ENCODE measurements around the gene TMSB4X. TPM values are rescaled to one million over a fixed set of nuclear protein-coding genes. Genes with fewer than 3 reads are reported as not detected.
A peak's percentile ranks its signal among the peaks of the same experiment; 100 is the strongest.
"Not testable (repeated sequence)": the region's sequence is repeated elsewhere in the genome, so short reads cannot be mapped to it uniquely, and the experiment has no call there.

The TMSB4X gene
- total RNA-seq, 4 donors from 2014 or later, result 435 to 1,751 (median 1,260) TPM

DNA sequence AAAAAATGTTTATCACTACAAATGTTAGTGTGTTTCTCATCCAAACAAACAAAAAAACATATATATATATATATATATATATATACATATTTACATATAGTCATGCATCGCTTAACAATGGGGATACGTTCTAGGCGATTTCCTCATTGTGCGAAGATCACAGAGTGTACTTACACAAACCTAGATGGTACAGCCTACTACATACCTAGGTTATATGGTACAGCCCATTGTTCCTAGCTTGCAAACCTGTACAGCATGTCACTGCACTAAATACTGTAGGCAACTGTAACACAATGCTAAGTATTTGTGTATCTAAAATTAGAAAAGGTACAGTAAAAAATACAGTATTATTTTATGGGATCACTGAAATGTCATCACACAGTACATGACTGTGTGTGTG is 16.4 kb upstream of the TMSB4X start:
- Histone ChIP-seq H3K9me3 (no peaks in the 10 kb centered on the region), H3K36me3 (no peaks in the 10 kb centered on the region), H3K4me1 (peaks cover 0 to 29% (median 13%) of the 10 kb centered on the region in 3 donors), H3K4me3 (no peak overlapping the region), H3K27ac (peak overlapping the region in 1 of 4 donors; percentile 81), H3K27me3 (no peaks in the 10 kb centered on the region)
- intact Hi-C loops (cut with DNase I), result loop anchor here (10.0 kb wide), 1 partner anchor 526 kb away; no protein-coding TSS in a partner anchor
- TF ChIP-seq POLR2A (IDR thresholded peaks at IDR 0.05), result no peak
- TF ChIP-seq, protein P1, sequence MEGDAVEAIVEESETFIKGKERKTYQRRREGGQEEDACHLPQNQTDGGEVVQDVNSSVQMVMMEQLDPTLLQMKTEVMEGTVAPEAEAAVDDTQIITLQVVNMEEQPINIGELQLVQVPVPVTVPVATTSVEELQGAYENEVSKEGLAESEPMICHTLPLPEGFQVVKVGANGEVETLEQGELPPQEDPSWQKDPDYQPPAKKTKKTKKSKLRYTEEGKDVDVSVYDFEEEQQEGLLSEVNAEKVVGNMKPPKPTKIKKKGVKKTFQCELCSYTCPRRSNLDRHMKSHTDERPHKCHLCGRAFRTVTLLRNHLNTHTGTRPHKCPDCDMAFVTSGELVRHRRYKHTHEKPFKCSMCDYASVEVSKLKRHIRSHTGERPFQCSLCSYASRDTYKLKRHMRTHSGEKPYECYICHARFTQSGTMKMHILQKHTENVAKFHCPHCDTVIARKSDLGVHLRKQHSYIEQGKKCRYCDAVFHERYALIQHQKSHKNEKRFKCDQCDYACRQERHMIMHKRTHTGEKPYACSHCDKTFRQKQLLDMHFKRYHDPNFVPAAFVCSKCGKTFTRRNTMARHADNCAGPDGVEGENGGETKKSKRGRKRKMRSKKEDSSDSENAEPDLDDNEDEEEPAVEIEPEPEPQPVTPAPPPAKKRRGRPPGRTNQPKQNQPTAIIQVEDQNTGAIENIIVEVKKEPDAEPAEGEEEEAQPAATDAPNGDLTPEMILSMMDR (IDR thresholded peaks at IDR 0.05), result no peak
- 74 to 77% methylated on average over 4 of the region's 4 CpGs for WGBS, 2 donors
- no peak for DNase-seq

DNA sequence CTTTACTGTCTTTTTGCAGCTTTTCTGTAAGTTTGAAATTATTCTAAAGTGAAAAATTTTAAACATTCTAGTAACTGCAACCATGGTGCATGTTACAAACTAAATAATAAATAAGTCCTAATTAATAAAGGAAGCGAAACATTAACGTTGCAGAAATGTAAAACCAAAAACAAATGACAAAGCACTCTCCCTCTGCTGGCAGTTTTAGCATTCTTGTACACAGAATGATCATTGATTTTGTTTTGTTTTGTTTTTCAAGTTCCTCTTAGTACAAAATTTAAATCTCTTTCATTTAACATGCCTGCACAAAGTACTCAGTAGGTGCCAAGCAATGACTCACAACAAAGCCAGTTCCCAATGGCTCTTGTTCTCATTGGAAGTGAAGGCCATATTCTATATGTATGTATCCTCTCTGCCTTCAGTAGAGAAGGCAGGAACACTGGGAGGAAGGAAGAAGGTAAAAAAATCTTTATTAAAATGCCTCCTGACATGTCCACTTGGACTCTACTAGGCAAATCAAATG is 13.7 kb upstream of the TMSB4X start:
- Histone ChIP-seq H3K27ac (peak overlapping the region in 3 of 4 donors; percentile 34 to 45 (median 44)), H3K9me3 (no peaks in the 10 kb centered on the region), H3K4me3 (no peak overlapping the region), H3K36me3 (no peaks in the 10 kb centered on the region), H3K4me1 (peaks cover 0 to 26% (median 6%) of the 10 kb centered on the region in 3 donors), H3K27me3 (no peaks in the 10 kb centered on the region)
- DNase-seq, result no peak
- 17 to 35% methylated on average over 2 of the region's 2 CpGs for WGBS, 2 donors
- intact Hi-C loops (cut with DNase I), result no loop called here
- TF ChIP-seq POLR2A (IDR thresholded peaks at IDR 0.05), result no peak
- TF ChIP-seq, protein P1 (IDR thresholded peaks at IDR 0.05), result peak in 3 of 6 experiments; percentile 10 to 45 (median 21)

DNA sequence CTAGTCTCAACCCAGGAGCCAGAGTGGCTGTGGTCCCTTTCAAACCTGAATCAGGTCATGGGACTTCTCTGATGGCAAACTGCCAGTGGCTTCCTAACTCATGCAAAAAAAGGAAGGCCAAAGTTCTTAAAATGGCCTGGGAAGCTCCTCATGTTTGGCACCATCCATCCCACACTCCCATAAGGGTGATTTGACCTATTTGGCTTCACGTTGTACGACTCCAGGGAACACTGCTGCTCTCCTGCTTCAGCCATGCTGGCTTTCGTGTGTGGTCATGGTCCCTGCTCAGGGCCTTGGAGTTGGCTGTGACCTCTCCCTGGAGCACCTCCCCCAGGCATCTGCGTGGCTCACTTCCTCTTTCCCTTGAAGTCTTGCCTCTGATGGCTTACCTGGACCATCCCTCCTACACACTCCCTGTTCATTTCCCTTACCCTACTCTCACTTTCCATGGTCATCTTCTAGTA is 12.8 kb upstream of the TMSB4X start:
- WGBS, 2 donors, result 81 to 91% methylated on average over 4 of the region's 4 CpGs
- DNase-seq, result no peak
- intact Hi-C loops (cut with DNase I), result no loop called here
- H3K27ac ChIP-seq, result peak overlapping the region in 3 of 4 donors; percentile 34 to 45 (median 44)
- H3K27me3 ChIP-seq, result no peaks in the 10 kb centered on the region
- H3K4me3 ChIP-seq, result no peak overlapping the region
- peaks cover 0 to 19% (median 0%) of the 10 kb centered on the region in 3 donors for H3K4me1 ChIP-seq
- no peaks in the 10 kb centered on the region for H3K9me3 ChIP-seq
- no peak for TF ChIP-seq POLR2A (IDR thresholded peaks at IDR 0.05)
- TF ChIP-seq, protein P1 (IDR thresholded peaks at IDR 0.05), result no peak
- H3K36me3 ChIP-seq, result no peaks in the 10 kb centered on the region

DNA sequence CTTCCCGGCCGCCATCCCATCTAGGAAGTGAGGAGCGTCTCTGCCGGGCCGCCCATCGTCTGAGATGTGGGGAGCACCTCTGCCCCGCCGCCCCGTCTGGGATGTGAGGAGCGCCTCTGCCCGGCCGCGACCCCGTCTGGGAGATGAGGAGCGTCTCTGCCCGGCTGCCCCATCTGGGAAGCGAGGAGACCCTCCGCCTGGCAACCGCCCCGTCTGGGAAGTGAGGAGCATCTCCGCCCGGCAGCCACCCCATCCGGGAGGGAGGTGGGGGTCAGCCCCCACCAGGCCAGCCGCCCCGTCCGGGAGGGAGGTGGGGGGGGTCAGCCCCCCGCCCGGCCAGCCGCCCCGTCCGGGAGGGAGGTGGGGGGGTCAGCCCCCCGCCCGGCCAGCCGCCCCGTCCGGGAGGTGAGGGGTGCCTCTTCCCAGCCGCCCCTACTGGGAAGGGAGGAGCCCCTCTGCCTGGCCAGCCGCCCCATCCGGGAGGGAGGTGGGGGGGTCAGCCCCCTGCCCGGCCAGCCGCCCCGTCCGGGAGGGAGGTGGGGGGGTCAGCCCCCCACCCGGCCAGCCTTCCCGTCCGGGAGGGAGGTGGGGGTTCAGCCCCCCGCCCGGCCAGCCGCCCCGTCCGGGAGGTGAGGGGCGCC is 11.6 kb upstream of the TMSB4X start:
- no CpG with 5 or more reads among the region's 52 CpGs for WGBS, 2 donors
- H3K27ac ChIP-seq; H3K27me3 ChIP-seq; H3K36me3 ChIP-seq; H3K4me3 ChIP-seq; DNase-seq; H3K9me3 ChIP-seq; intact Hi-C loops (cut with DNase I): not testable (repeated sequence)
- H3K4me1 ChIP-seq, result peaks cover 0 to 19% (median 0%) of the 10 kb centered on the region in 3 donors

DNA sequence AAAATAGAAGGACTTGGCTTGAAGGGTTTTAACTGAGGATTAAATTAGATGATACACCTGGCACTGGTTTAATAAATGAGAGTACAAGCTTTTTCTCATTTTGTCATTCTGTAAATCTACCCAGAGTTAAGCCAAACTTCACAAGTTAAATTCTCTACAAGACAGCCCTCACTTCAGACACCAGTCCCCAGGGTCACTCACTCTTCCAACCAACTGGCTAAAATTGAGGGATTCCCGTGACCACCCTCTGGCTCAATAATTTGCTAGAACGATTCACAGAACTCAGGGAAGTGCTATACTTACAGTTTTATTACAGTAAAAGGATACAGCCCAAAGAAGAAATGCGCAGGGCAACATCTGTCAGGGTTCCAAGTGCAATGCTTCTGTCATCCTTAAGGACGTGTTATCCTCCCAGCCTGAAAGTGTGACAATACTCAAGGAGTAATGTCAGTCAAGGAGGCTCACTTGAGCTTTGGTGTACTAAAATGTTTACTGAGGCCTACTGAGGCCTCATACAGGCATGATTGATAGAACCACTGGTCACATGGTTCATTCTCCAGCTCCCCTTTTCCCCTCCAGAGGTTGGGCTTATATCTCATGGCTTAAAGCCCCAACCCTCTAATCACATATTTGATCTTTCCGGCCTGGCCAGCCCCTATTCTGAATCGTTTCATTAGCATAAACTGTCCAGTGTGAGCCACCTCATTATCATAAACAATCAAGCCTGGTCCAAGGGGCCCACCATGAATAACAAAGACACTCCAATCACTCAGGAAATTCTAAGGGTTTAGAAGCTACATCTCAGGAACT is 9.6 kb upstream of the TMSB4X start:
- no peak for DNase-seq
- 71 to 82% methylated on average over 5 to 6 of the region's 6 CpGs for WGBS, 2 donors
- Histone ChIP-seq H3K4me1 (peaks cover 0 to 20% (median 1%) of the 10 kb centered on the region in 3 donors), H3K27ac (peak overlapping the region in 2 of 4 donors; percentile 2 to 9), H3K4me3 (no peak overlapping the region), H3K36me3 (no peaks in the 10 kb centered on the region), H3K27me3 (no peaks in the 10 kb centered on the region), H3K9me3 (no peaks in the 10 kb centered on the region)
- intact Hi-C loops (cut with DNase I), result no loop called here
- TF ChIP-seq, protein P1 (IDR thresholded peaks at IDR 0.05), result no peak
- no peak for TF ChIP-seq POLR2A (IDR thresholded peaks at IDR 0.05)

All from esophagus squamous epithelium (tissue), 5 donors.